B cell (primary cell): ENCODE results near the gene TAS1R1.

ENCODE experiments used
- CTCF ChIP-seq: fragments of 200-600 bp; IDR thresholded peaks from one replicate; pipeline ENCODE4 v1.8.0; 2022; ENCODE audit warnings: antibody characterized with exemption, mild to moderate bottlenecking
- EZH2 ChIP-seq: IDR thresholded peaks from 2 replicates; pipeline ENCODE4 v1.6.1; 2012; ENCODE audit warnings: borderline replicate concordance, low read depth, mild to moderate bottlenecking, moderate library complexity, low read length; ENCODE audit not compliant: insufficient read depth, poor library complexity, severe bottlenecking

DNA sequence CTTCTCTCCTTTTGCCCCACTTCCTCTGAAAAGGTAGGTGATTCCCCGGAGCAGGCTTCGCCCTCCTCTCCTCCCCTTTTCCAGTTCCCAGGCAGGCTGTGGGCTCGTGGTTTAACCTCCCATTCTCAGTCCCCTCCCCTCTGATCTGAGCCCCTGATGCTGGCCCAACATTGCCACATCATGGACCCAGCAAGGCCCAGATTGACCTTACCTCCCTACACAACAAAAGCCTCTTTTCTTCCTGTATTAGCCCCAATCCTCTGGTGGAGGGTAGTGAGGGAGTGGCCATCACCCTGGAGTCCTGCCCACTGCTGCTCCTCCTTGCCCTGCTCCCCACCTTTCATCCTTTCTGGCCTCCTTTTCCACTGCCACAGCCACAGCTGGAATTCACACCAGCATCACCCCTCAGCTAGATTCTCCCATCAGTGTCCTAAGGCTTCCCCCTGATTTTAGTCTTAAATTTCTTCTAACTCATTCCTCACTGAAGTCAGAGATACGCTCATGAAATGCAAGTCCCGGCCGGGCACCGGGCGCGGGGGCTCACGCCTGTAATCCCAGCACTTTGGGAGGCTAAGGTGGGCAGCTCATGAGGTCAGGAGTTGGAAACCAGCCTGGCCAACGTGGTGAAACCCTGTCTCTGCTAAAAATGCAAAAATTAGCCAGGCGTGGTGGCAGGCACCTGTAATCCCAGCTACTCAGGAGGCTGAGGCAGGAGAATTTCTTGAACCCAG lies 17.7 kb downstream of the TAS1R1 start:
- TF ChIP-seq CTCF (no peak), EZH2 (no peak)
